ENCODE measurements around the gene MRPL53.
A peak's percentile ranks its signal among the peaks of the same experiment; 100 is the strongest.

Gene MRPL53

DNA sequence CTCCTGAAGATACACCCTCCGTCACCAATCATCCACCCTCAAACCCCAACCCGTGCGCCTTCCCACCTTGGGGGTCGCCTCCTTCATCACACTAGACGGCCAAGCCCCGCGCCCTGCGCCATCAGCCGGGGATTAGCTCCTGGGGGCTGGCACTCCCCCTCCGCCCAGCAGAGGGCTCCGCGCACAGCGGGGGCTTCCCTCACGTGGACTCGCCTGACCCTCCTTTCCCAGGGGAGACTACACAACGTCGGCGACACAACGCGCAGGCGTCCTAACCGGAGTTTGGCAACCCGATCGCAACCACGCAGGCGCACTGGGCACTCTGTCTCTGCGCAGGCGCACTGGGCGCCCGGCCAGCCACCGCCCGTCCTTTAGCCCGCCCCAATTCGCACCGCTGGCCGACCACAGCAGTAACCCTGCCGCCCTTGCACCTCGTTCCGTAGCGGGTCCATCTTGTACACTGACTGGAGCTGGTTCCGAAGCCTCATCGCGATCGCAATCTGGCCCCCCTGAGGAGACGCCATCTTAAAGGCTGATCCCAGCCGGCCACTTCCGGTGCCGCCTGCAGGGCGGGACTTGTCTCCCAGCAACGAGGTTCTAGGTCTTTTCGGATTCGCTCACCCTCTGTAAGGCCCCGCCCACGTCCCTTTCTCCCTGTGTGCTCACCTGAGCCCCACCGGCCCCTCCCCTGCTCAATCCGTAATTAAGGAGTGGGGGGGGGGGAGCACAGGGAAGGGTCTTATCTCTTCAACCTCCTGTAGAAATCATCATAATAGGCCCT lies 34.9 kb upstream of the MRPL53 start, which contains the start of gene PCGF1:
PCGF1 (minus strand) TSS at position 551 of the 781 bp plus-strand sequence; CDS start at position 524, 27 bp downstream.
- in situ Hi-C loops (cut with HindIII; ENCODE audit: low sequenced_read_pairs) = no loop called here
- TF ChIP-seq, protein P1, sequence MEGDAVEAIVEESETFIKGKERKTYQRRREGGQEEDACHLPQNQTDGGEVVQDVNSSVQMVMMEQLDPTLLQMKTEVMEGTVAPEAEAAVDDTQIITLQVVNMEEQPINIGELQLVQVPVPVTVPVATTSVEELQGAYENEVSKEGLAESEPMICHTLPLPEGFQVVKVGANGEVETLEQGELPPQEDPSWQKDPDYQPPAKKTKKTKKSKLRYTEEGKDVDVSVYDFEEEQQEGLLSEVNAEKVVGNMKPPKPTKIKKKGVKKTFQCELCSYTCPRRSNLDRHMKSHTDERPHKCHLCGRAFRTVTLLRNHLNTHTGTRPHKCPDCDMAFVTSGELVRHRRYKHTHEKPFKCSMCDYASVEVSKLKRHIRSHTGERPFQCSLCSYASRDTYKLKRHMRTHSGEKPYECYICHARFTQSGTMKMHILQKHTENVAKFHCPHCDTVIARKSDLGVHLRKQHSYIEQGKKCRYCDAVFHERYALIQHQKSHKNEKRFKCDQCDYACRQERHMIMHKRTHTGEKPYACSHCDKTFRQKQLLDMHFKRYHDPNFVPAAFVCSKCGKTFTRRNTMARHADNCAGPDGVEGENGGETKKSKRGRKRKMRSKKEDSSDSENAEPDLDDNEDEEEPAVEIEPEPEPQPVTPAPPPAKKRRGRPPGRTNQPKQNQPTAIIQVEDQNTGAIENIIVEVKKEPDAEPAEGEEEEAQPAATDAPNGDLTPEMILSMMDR (IDR thresholded peaks at IDR 0.05; ENCODE audit: low read depth, low read length, missing control alignments) = peak; percentile 27
- H3K4me3 ChIP-seq (ENCODE audit: low read depth, low read length) = peak within 1 kb of the TSS; percentile 89
- DNase-seq (ENCODE audit: low read depth) = peak; percentile 93

DNA sequence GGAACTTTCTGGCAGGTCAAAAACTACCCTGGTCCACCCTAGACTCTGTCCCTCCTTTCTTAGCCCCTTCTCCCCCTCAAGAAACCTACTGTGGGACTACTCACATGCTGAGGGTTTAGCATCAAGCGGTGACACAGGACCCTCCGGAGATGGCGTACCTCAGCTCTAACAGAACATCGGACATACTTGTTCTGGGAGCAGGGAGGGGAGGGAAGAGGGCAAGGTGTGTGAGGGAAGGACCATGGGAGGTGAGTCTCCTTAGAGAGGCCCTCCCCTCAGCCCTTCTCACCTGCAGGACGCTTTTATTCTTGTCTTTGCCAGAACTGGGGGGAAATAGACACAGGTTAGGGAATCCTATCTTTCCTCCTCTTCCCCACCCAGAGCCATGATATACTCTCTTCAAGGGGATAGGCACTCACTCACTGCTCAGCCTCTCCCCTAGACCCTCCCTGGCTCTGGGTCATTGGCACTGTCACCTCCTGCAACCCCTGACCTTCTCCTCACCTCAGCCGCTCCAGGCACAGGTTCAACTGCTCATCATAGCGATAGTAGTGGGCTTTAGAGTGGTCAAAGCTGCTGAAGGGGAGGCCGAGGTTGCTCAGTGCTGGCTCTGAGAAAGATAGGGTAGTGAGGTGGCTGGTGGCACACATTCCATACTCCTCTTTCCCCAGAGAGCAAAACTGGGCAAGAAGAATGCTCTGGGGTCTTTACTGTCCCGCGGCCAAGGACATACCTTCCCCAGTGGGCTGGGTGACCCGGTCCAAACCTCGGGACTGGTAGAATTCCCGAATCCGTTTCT lies 33.2 kb upstream of the MRPL53 start:
- TF ChIP-seq, protein P1 (IDR thresholded peaks at IDR 0.05; ENCODE audit: low read depth, low read length, missing control alignments) = no peak
- peak overlapping the region; percentile 14 for H3K4me3 ChIP-seq (ENCODE audit: low read depth, low read length)
- in situ Hi-C loops (cut with HindIII; ENCODE audit: low sequenced_read_pairs) = no loop called here
- no peak for DNase-seq (ENCODE audit: low read depth)

DNA sequence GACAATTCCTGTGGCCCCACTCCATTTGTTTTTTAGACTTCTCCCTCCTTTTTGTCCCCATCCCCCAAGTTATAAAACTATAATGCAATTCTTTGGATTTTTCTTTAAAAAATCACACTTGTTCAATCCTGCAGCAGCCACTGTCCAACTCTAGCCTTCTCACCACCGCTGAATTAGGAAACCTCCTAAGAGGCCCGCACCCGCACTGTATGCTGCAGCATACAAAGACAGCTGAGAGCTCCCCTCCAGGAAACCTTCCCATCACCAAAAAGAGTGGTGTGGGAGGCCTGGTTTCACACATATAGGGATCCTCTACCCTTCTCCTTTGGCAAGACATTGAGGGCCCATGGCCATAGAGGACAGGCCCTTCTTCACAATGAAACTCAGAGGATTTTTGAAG lies 32.1 kb upstream of the MRPL53 start:
- no peak for DNase-seq (ENCODE audit: low read depth)
- in situ Hi-C loops (cut with HindIII; ENCODE audit: low sequenced_read_pairs) = no loop called here
- TF ChIP-seq, protein P1 (IDR thresholded peaks at IDR 0.05; ENCODE audit: low read depth, low read length, missing control alignments) = no peak
- no peak overlapping the region for H3K4me3 ChIP-seq (ENCODE audit: low read depth, low read length)

DNA sequence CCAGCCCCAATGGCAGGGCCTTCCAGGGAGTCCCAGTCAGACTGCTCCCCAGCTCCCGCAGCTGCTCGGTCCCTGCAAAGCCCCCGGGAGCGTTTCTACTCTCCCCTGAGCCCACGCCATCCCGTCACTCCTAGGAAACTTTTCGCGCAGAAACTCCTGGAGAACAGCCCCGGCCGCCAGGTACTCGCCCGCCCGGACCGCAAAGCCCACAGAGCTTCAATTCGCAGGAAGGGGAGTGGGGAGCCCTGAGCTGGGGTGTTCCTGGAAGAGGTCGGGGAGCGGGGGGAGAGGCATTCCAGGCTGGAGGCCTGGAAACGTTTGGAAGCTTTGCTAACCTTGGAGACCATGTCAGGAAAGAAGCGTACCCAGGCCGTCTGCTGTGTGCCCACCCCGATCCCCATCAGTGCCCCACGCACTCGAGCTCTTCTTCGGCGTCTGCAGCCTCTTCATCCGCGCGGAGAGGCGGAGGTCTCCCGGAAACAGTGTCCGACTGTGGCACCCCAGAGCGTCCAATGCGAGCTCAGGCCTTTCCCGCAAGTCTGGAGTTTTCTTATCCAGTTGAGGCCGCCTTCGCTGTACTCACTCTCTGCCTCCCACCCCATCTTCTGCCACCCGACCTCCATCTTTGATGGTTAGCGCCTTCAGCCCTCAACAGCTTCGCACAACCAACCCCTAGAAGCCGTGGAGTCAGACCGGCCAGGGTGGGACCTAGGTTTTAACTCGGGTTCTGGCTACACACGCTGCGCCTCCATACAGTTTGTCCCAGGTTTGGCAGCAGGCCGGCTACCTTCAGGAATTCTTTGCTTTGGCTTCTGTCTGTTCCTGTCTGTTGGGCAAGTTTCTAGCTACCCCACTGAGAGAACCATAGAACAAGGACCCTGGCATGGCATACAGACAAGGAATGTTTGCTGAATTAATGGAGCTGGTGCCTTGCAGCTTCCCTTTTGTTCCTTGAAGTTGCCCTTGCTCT lies 31.3 kb upstream of the MRPL53 start:
- TF ChIP-seq, protein P1 (IDR thresholded peaks at IDR 0.05; ENCODE audit: low read depth, low read length, missing control alignments) = no peak
- H3K4me3 ChIP-seq (ENCODE audit: low read depth, low read length) = peak overlapping the region; percentile 36
- in situ Hi-C loops (cut with HindIII; ENCODE audit: low sequenced_read_pairs) = no loop called here
- DNase-seq (ENCODE audit: low read depth) = no peak

DNA sequence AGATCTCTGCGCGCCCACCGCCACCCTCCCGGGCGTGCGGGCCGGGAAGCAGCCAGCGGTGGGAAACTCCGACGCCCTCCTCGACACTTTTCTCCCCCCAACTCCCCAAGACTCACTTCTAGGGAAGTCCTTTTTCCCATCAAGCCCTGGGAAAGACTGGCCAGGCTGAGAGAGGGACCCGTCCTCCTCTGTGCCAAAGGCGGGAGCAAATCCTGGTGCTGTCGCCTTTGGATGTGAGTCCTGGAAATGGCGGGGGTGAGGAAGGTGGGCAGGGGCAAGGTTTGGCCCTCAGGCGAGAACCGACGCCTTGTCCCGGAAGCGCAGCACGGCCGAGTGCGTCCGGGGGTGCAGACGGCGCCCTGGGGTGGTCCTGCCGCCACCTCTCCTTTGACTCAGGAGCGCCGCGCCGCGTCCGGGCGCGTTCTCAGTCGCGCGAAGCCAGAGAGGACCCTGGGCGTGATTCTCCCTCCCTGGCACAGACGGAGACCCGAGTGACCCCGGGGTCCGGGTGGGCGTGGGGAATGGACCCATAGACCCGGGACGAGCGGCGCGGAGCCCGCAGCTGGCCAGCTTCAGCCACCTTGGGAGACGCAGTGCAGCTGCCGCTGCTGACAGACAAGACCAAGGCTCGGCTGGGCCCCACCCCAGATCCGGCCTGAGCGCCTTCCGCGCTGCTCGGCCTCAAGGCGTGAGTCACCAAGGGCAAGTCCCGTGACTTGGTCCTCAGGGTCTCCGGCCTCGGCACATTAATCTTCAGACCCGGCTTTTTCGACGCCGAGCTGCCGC lies 30.4 kb upstream of the MRPL53 start:
- TF ChIP-seq, protein P1 (IDR thresholded peaks at IDR 0.05; ENCODE audit: low read depth, low read length, missing control alignments) = peak; percentile 28
- peak overlapping the region; percentile 36 for H3K4me3 ChIP-seq (ENCODE audit: low read depth, low read length)
- DNase-seq (ENCODE audit: low read depth) = peak; percentile 34
- in situ Hi-C loops (cut with HindIII; ENCODE audit: low sequenced_read_pairs) = no loop called here

Data from astrocyte of the cerebellum (primary cell).